Endothelial cell (in vitro differentiated cells): ENCODE results near the gene LILRA1. TPM values are rescaled to one million over a fixed set of nuclear protein-coding genes. Genes with fewer than 3 reads are reported as not detected.
"Not testable (repeated sequence)": the region's sequence is repeated elsewhere in the genome, so short reads cannot be mapped to it uniquely, and the experiment has no call there.

ENCODE experiments used
- DNase-seq: peaks from one replicate; pipeline ENCODE4 v3.0.0; 2021; ENCODE audit warnings: low spot score
- H3K27ac Mint-ChIP-seq: one replicate; pipeline ENCODE4 v1.8.0; 2021; ENCODE audit warnings: mixed read lengths, inconsistent platforms; ENCODE audit not compliant: unreplicated experiment
- H3K27me3 Mint-ChIP-seq: one replicate; pipeline ENCODE4 v1.8.0; 2021; ENCODE audit warnings: mild to moderate bottlenecking, moderate library complexity, mixed read lengths, inconsistent platforms; ENCODE audit not compliant: unreplicated experiment
- H3K36me3 Mint-ChIP-seq: one replicate; pipeline ENCODE4 v1.8.0; 2021; ENCODE audit warnings: mild to moderate bottlenecking, low read depth, mixed read lengths, inconsistent platforms; ENCODE audit not compliant: unreplicated experiment
- H3K4me1 Mint-ChIP-seq: one replicate; pipeline ENCODE4 v1.8.0; 2021; ENCODE audit warnings: mild to moderate bottlenecking, mixed read lengths, inconsistent platforms; ENCODE audit not compliant: unreplicated experiment
- H3K4me3 Mint-ChIP-seq: one replicate; pipeline ENCODE4 v1.8.0; 2021; ENCODE audit warnings: mild to moderate bottlenecking, mixed read lengths, inconsistent platforms; ENCODE audit not compliant: unreplicated experiment
- H3K9me3 Mint-ChIP-seq: one replicate; pipeline ENCODE4 v1.8.0; 2021; ENCODE audit warnings: mixed read lengths, inconsistent platforms; ENCODE audit not compliant: unreplicated experiment
- CTCF ChIP-seq: fragments of 200-600 bp; sonication (generic); IDR thresholded peaks from one replicate; pipeline ENCODE4 v1.5.0; 2021; ENCODE audit warnings: antibody characterized with exemption; ENCODE audit not compliant: unreplicated experiment
- total RNA-seq: library from RNA; stranded (reverse); fragmentation: NEBNext Ultra II Directional; extraction: Animal tissue kit (Norgen Biotek cat#: 25700); gene quantifications from one replicate; pipeline ENCODE4 v1.2.1, GENCODE V29; 2021; ENCODE audit not compliant: unreplicated experiment

LILRA1 gene
- total RNA-seq, 1 donor from 2014 or later, result not detected

GRCh38 chr19:54616057-54616456 lies 22.6 kb downstream of the LILRA1 start:
- no peak for TF ChIP-seq CTCF
- H3K36me3 Mint-ChIP-seq, result no peaks in the 10 kb centered on the region
- peaks cover 34% of the 10 kb centered on the region for H3K9me3 Mint-ChIP-seq
- H3K4me1 Mint-ChIP-seq, result no peaks in the 10 kb centered on the region
- DNase-seq, result no peak
- no peaks in the 10 kb centered on the region for H3K27me3 Mint-ChIP-seq
- no peak overlapping the region for H3K27ac Mint-ChIP-seq
- no peak overlapping the region for H3K4me3 Mint-ChIP-seq

GRCh38 chr19:54616821-54617560 lies 23.6 kb downstream of the LILRA1 start:
- no peak for DNase-seq
- Mint-ChIP-seq H3K4me1 (no peaks in the 10 kb centered on the region), H3K27ac (no peak overlapping the region), H3K4me3 (no peak overlapping the region), H3K27me3 (no peaks in the 10 kb centered on the region), H3K36me3 (no peaks in the 10 kb centered on the region), H3K9me3 (peaks cover 39% of the 10 kb centered on the region)
- no peak for TF ChIP-seq CTCF

GRCh38 chr19:54620464-54620863 lies 27.0 kb downstream of the LILRA1 start:
- no peaks in the 10 kb centered on the region for H3K4me1 Mint-ChIP-seq
- H3K36me3 Mint-ChIP-seq, result peaks cover 4% of the 10 kb centered on the region
- H3K9me3 Mint-ChIP-seq, result peaks cover 45% of the 10 kb centered on the region
- DNase-seq, result no peak
- H3K27ac Mint-ChIP-seq, result no peak overlapping the region
- H3K4me3 Mint-ChIP-seq, result no peak overlapping the region
- no peaks in the 10 kb centered on the region for H3K27me3 Mint-ChIP-seq
- no peak for TF ChIP-seq CTCF

- TF ChIP-seq CTCF, result no peak
- peaks cover 39% of the 10 kb centered on the region for H3K9me3 Mint-ChIP-seq
- no peak for DNase-seq
- H3K27me3 Mint-ChIP-seq, result peaks cover 6% of the 10 kb centered on the region
- H3K36me3 Mint-ChIP-seq, result peaks cover 12% of the 10 kb centered on the region
- H3K27ac Mint-ChIP-seq, result no peak overlapping the region
- H3K4me3 Mint-ChIP-seq, result no peak overlapping the region
- H3K4me1 Mint-ChIP-seq, result no peaks in the 10 kb centered on the region
These were observed 29.0 kb downstream of the LILRA1 start for GRCh38 chr19:54622431-54622830.

- H3K4me3 Mint-ChIP-seq, H3K27me3 Mint-ChIP-seq, H3K27ac Mint-ChIP-seq, DNase-seq, H3K4me1 Mint-ChIP-seq: not testable (repeated sequence)
- Mint-ChIP-seq H3K36me3 (peaks cover 15% of the 10 kb centered on the region), H3K9me3 (peaks cover 44% of the 10 kb centered on the region)
These were observed 30.8 kb downstream of the LILRA1 start for GRCh38 chr19:54624234-54624633.

- Mint-ChIP-seq H3K36me3 (peaks cover 21% of the 10 kb centered on the region), H3K9me3 (peaks cover 40% of the 10 kb centered on the region), H3K27me3 (peaks cover 11% of the 10 kb centered on the region)
- H3K27ac Mint-ChIP-seq, H3K4me3 Mint-ChIP-seq, DNase-seq, H3K4me1 Mint-ChIP-seq: not testable (repeated sequence)
These were observed 31.7 kb downstream of the LILRA1 start for GRCh38 chr19:54624934-54625730.
